CD4-positive, alpha-beta T cell (primary cell): ENCODE results near the gene TBXT. TPM values are rescaled to one million over a fixed set of nuclear protein-coding genes. Genes with fewer than 3 reads are reported as not detected.

Experiments used
- ATAC-seq: fragments of 200-7000 bp; cut with Tn5 transposase; one replicate; pipeline ENCODE4 v1.10.0; 2022; ENCODE audit warnings: mild to moderate bottlenecking; ENCODE audit not compliant: poor library complexity
- CTCF ChIA-PET: fragments of 350-600 bp; sonication (Branson Sonifier 250); formaldehyde crosslinking; loops from one replicate; lab custom pipeline; 2021; ENCODE audit warnings: antibody characterized with exemption, inconsistent platforms; lab: Charles Lee
- POLR2A ChIA-PET: fragments of 350-600 bp; sonication (Branson Sonifier 250); formaldehyde crosslinking; loops from one replicate; lab custom pipeline; 2021; ENCODE audit warnings: antibody characterized with exemption, inconsistent platforms; lab: Charles Lee
- DNase-seq, 14 experiments: peaks; one replicate each; pipeline ENCODE4 v3.0.0-alpha.2; 2013 to 2020; ENCODE audit warnings: mixed read lengths in 2 of 14
- H3K27ac ChIP-seq, 2 donors: one replicate each; pipeline versions ENCODE4 v1.5.1 to v1.7.0; 2013; ENCODE audit warnings: low read length in 2 of 2, low read depth in 1 of 2, mild to moderate bottlenecking in 1 of 2
- H3K27me3 ChIP-seq, 2 experiments: 1 replicate in 1 of 2; 2 replicates in 1 of 2; pipeline versions ENCODE4 v1.6.1 to v1.7.0; 2013; ENCODE audit warnings: low read length in 2 of 2, control low read depth in 1 of 2, mild to moderate bottlenecking in 1 of 2, moderate library complexity in 1 of 2; ENCODE audit not compliant: insufficient read depth in 2 of 2, control insufficient read depth in 1 of 2
- H3K36me3 ChIP-seq: one replicate; pipeline ENCODE4 v1.6.1; 2013; ENCODE audit warnings: low read length, control low read depth; ENCODE audit not compliant: insufficient read depth
- H3K4me1 ChIP-seq: one replicate; pipeline ENCODE4 v1.6.1; 2013; ENCODE audit warnings: low read length, control low read depth; ENCODE audit not compliant: insufficient read depth
- H3K4me3 ChIP-seq: one replicate; pipeline ENCODE4 v1.5.1; 2013; ENCODE audit warnings: mild to moderate bottlenecking, low read length, moderate library complexity
- H3K9me3 ChIP-seq, 2 experiments: 1 replicate in 1 of 2; 2 replicates in 1 of 2; pipeline versions ENCODE4 v1.6.1 to v1.7.0; 2013; ENCODE audit warnings: low read length in 2 of 2, mild to moderate bottlenecking in 2 of 2, control low read depth in 1 of 2, moderate library complexity in 1 of 2; ENCODE audit not compliant: control insufficient read depth in 1 of 2, insufficient read depth in 1 of 2
- H3K27ac Mint-ChIP-seq: one replicate; pipeline ENCODE4 v1.8.0; 2020; ENCODE audit warnings: mixed read lengths
- H3K27me3 Mint-ChIP-seq: one replicate; pipeline ENCODE4 v1.8.0; 2021; ENCODE audit warnings: mixed read lengths
- H3K36me3 Mint-ChIP-seq: one replicate; pipeline ENCODE4 v1.8.0; 2021; ENCODE audit warnings: low read depth, mixed read lengths
- H3K4me1 Mint-ChIP-seq: one replicate; pipeline ENCODE4 v1.8.0; 2021; ENCODE audit warnings: low read depth, mixed read lengths
- H3K4me3 Mint-ChIP-seq: one replicate; pipeline ENCODE4 v1.8.0; 2020; ENCODE audit warnings: mild to moderate bottlenecking, mixed read lengths
- H3K9me3 Mint-ChIP-seq: one replicate; pipeline ENCODE4 v1.8.0; 2020; ENCODE audit warnings: mixed read lengths
- intact Hi-C, 2 experiments: fragments of 100-400 bp; cut with DNase I in 1 of 2; cut with micrococcal nuclease in 1 of 2; formaldehyde crosslinking; loops; one replicate each; pipeline versions ENCODE4 v1.15.1 to v1.9.0; 2023 to 2025; cut with DNase I, micrococcal nuclease
- total RNA-seq, 174 experiments: library from RNA in 2 of 174; stranded (reverse) in 2 of 174; gene quantifications; one replicate each; pipeline ENCODE4 v1.2.3 and lab custom pipeline; 2021 to 2026
- TF ChIP-seq, protein P1 (sequence below): fragments of 200-600 bp; IDR thresholded peaks from one replicate; pipeline ENCODE4 v1.8.0; 2022; ENCODE audit warnings: antibody characterized with exemption, mild to moderate bottlenecking

TBXT gene
- total RNA-seq, 2 experiments from 2014 or later = not detected

- H3K9me3 ChIP-seq = no peaks in the 10 kb centered on the region
- POLR2A ChIA-PET = no interaction called here
- intact Hi-C loops = no loop called here
- no peak overlapping the region for H3K4me3 ChIP-seq
- Mint-ChIP-seq H3K27ac (no peak overlapping the region), H3K9me3 (peaks cover under 1% of the 10 kb centered on the region), H3K4me3 (no peak overlapping the region), H3K27me3 (peaks cover 23% of the 10 kb centered on the region), H3K4me1 (no peaks in the 10 kb centered on the region), H3K36me3 (no peaks in the 10 kb centered on the region)
- H3K4me1 ChIP-seq = no peaks in the 10 kb centered on the region
- TF ChIP-seq, protein P1, sequence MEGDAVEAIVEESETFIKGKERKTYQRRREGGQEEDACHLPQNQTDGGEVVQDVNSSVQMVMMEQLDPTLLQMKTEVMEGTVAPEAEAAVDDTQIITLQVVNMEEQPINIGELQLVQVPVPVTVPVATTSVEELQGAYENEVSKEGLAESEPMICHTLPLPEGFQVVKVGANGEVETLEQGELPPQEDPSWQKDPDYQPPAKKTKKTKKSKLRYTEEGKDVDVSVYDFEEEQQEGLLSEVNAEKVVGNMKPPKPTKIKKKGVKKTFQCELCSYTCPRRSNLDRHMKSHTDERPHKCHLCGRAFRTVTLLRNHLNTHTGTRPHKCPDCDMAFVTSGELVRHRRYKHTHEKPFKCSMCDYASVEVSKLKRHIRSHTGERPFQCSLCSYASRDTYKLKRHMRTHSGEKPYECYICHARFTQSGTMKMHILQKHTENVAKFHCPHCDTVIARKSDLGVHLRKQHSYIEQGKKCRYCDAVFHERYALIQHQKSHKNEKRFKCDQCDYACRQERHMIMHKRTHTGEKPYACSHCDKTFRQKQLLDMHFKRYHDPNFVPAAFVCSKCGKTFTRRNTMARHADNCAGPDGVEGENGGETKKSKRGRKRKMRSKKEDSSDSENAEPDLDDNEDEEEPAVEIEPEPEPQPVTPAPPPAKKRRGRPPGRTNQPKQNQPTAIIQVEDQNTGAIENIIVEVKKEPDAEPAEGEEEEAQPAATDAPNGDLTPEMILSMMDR = no peak
- H3K27ac ChIP-seq = no peak overlapping the region
- DNase-seq (no peak), ATAC-seq (no peak)
- no peaks in the 10 kb centered on the region for H3K36me3 ChIP-seq
- peaks cover 3 to 11% of the 10 kb centered on the region in 2 experiments for H3K27me3 ChIP-seq
- CTCF ChIA-PET = no interaction called here
Observed at GRCh38 chr6:166206066-166206465, 38.4 kb upstream of the TBXT start.

DNA sequence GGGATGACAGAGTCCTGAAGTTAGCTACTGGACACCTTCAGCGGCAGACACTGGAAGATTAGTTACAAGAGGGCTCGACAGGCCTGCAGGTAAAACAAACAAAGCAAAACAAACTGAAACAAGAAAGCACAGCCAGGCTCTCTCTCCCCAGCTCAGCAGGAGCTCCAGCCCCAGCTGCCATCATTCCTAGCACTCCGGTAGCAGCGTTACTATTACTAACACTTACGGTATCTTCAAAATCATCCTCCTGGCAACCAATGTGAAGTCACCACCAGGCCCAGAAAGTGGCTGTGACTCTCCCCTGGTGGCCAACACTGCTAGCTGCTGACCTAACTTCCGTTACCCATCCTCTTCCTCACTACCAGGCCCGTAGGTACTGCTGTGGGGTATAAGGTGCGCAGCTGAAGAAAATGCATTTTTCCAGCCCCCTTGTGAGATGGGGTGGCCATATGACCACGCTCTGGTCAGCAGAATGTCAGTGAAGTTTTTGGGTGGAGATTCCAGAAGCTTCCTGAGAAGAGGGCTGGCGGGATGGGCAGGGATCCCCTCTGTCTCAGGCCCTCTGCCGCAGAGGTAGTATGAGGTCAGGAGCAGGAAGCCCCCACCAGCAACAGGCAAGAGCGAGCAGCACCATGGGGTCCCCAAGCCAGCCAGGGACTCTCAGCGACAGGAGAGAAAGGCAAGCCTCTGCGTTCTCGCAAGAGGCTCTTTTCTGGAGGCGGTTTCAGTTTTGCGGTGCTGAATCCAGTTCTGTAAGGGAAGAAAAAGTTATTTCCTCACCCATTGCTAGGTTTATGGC is 37.4 kb upstream of the TBXT start:
- Mint-ChIP-seq H3K4me3 (no peak overlapping the region), H3K9me3 (no peaks in the 10 kb centered on the region), H3K4me1 (no peaks in the 10 kb centered on the region), H3K36me3 (no peaks in the 10 kb centered on the region), H3K27ac (no peak overlapping the region), H3K27me3 (peaks cover 20% of the 10 kb centered on the region)
- intact Hi-C loops = no loop called here
- no peak overlapping the region for H3K27ac ChIP-seq
- H3K9me3 ChIP-seq = no peaks in the 10 kb centered on the region
- ATAC-seq (no peak), DNase-seq (no peak)
- TF ChIP-seq, protein P1 = no peak
- CTCF ChIA-PET = no interaction called here
- POLR2A ChIA-PET = no interaction called here
- H3K4me1 ChIP-seq = no peaks in the 10 kb centered on the region
- H3K27me3 ChIP-seq = peaks cover 3 to 11% of the 10 kb centered on the region in 2 experiments
- no peak overlapping the region for H3K4me3 ChIP-seq
- no peaks in the 10 kb centered on the region for H3K36me3 ChIP-seq

GRCh38 chr6:166203641-166204222 is 36.1 kb upstream of the TBXT start:
- Mint-ChIP-seq H3K36me3 (no peaks in the 10 kb centered on the region), H3K4me1 (no peaks in the 10 kb centered on the region), H3K9me3 (no peaks in the 10 kb centered on the region), H3K4me3 (no peak overlapping the region), H3K27me3 (peaks cover 11% of the 10 kb centered on the region), H3K27ac (no peak overlapping the region)
- H3K36me3 ChIP-seq = no peaks in the 10 kb centered on the region
- H3K4me3 ChIP-seq = no peak overlapping the region
- H3K9me3 ChIP-seq = no peaks in the 10 kb centered on the region
- CTCF ChIA-PET = no interaction called here
- no peak overlapping the region for H3K27ac ChIP-seq
- H3K27me3 ChIP-seq = peaks cover 3 to 11% of the 10 kb centered on the region in 2 experiments
- no peaks in the 10 kb centered on the region for H3K4me1 ChIP-seq
- ATAC-seq (no peak), DNase-seq (no peak)
- POLR2A ChIA-PET = no interaction called here
- TF ChIP-seq, protein P1 = no peak
- intact Hi-C loops = no loop called here
